AG09319 (cell line): ENCODE results near the gene TIGD6.

Experiments used
- DNase-seq: peaks from one replicate; pipeline ENCODE4 v3.0.0-alpha.2; 2010; ENCODE audit warnings: low read depth; ENCODE audit errors: extremely low read depth
- CTCF ChIP-seq: IDR thresholded peaks from 2 replicates; pipeline ENCODE4 v1.5.1; 2011; ENCODE audit warnings: low read depth, mild to moderate bottlenecking, inconsistent platforms, low read length, moderate library complexity

The TIGD6 gene

GRCh38 chr5:150016537-150016936 lies 16.1 kb upstream of the TIGD6 start:
- TF ChIP-seq CTCF = no peak
- DNase-seq = no peak

- TF ChIP-seq CTCF = no peak
- no peak for DNase-seq
These were observed 15.0 kb upstream of the TIGD6 start for GRCh38 chr5:150015415-150015814.

GRCh38 chr5:150014456-150014855 lies 14.0 kb upstream of the TIGD6 start:
- no peak for TF ChIP-seq CTCF
- DNase-seq = no peak

- TF ChIP-seq CTCF = no peak
These were observed 13.5 kb upstream of the TIGD6 start for GRCh38 chr5:150013931-150014330.

GRCh38 chr5:150009671-150010387 lies 9.4 kb upstream of the TIGD6 start:
- no peak for TF ChIP-seq CTCF
- DNase-seq = no peak

More at GRCh38 chr5:150013931-150014330, 13.5 kb upstream of the TIGD6 start:
- no peak for DNase-seq

- TF ChIP-seq CTCF = no peak
- no peak for DNase-seq
These were observed 6.6 kb upstream of the TIGD6 start for GRCh38 chr5:150007050-150007449.

GRCh38 chr5:150006318-150006717 lies 5.9 kb upstream of the TIGD6 start:
- no peak for DNase-seq
- no peak for TF ChIP-seq CTCF
